CD4-positive, alpha-beta T cell treated with Interleukin-2 at 100 ng/mL for 4 hours (primary cell): ENCODE measurements around the gene DEK.
"Not testable (repeated sequence)": the region's sequence is repeated elsewhere in the genome, so short reads cannot be mapped to it uniquely, and the experiment has no call there.

Source experiments
- DNase-seq: peaks from one replicate; pipeline ENCODE4 v3.0.0-alpha.2; 2020; ENCODE audit warnings: low spot score

DEK gene

GRCh38 chr6:18240230-18240629 is 24.1 kb downstream of the DEK start:
- DNase-seq = no peak

GRCh38 chr6:18237167-18237566 is 27.2 kb downstream of the DEK start:
- DNase-seq = no peak

- DNase-seq = no peak
Observed at GRCh38 chr6:18235524-18235923, 28.8 kb downstream of the DEK start.

- DNase-seq = no peak
Observed at GRCh38 chr6:18234564-18234963, 29.8 kb downstream of the DEK start.

GRCh38 chr6:18233770-18234169 is 30.6 kb downstream of the DEK start:
- not testable (repeated sequence) for DNase-seq

GRCh38 chr6:18231856-18232255 is 32.5 kb downstream of the DEK start:
- DNase-seq = not testable (repeated sequence)

- DNase-seq = not testable (repeated sequence)
Observed at GRCh38 chr6:18228590-18228989, 35.7 kb downstream of the DEK start.

- not testable (repeated sequence) for DNase-seq
Observed at GRCh38 chr6:18227166-18227565, 37.2 kb downstream of the DEK start.

- not testable (repeated sequence) for DNase-seq
Observed at GRCh38 chr6:18226451-18227105, 37.8 kb downstream of the DEK start.

- DNase-seq = no peak
Observed at GRCh38 chr6:18221288-18221615, 43.1 kb downstream of the DEK start.

GRCh38 chr6:18219591-18219990 is 44.7 kb downstream of the DEK start:
- DNase-seq = no peak

- no peak for DNase-seq
Observed at GRCh38 chr6:18218233-18218632, 46.1 kb downstream of the DEK start.

- no peak for DNase-seq
Observed at GRCh38 chr6:18216411-18216810, 47.9 kb downstream of the DEK start.

GRCh38 chr6:18215436-18215835 is 48.9 kb downstream of the DEK start:
- no peak for DNase-seq

GRCh38 chr6:18214003-18214402 is 50.3 kb downstream of the DEK start:
- no peak for DNase-seq

- DNase-seq = peak; percentile 1
Observed at GRCh38 chr6:18213439-18213838, 50.9 kb downstream of the DEK start.

- no peak for DNase-seq
Observed at GRCh38 chr6:18212231-18212630, 52.1 kb downstream of the DEK start.

GRCh38 chr6:18211338-18211737 is 53.0 kb downstream of the DEK start:
- peak; percentile 5 for DNase-seq

- DNase-seq = no peak
Observed at GRCh38 chr6:18210707-18211106, 53.6 kb downstream of the DEK start.

- no peak for DNase-seq
Observed at GRCh38 chr6:18209539-18210197, 54.7 kb downstream of the DEK start.

- not testable (repeated sequence) for DNase-seq
Observed at GRCh38 chr6:18208778-18209177, 55.6 kb downstream of the DEK start.

GRCh38 chr6:18207949-18208348 is 56.4 kb downstream of the DEK start:
- DNase-seq = no peak

GRCh38 chr6:18207438-18207837 is 56.9 kb downstream of the DEK start:
- DNase-seq = no peak

- no peak for DNase-seq
Observed at GRCh38 chr6:18206591-18206990, 57.7 kb downstream of the DEK start.
